Astrocyte of the cerebellum (primary cell): ENCODE data around the gene SEC61A1.
A peak's percentile ranks its signal among the peaks of the same experiment; 100 is the strongest.

Experiments used
- DNase-seq: peaks from one replicate; pipeline ENCODE4 v3.0.0-alpha.2; 2011; ENCODE audit warnings: low read depth
- H3K4me3 ChIP-seq: 2 replicates; pipeline ENCODE4 v1.5.1; 2011; ENCODE audit warnings: mild to moderate bottlenecking, low read depth, low read length, moderate library complexity
- in situ Hi-C: cut with HindIII; loops from 2 replicates; pipeline ENCODE4 v1.10.0; 2017; ENCODE audit warnings: low sequenced_read_pairs
- TF ChIP-seq, protein P1 (sequence below): IDR thresholded peaks from 2 replicates; pipeline ENCODE4 v1.5.1; 2012; ENCODE audit warnings: low read length, low read depth, moderate library complexity, mild to moderate bottlenecking; ENCODE audit errors: missing control alignments

Gene SEC61A1

DNA sequence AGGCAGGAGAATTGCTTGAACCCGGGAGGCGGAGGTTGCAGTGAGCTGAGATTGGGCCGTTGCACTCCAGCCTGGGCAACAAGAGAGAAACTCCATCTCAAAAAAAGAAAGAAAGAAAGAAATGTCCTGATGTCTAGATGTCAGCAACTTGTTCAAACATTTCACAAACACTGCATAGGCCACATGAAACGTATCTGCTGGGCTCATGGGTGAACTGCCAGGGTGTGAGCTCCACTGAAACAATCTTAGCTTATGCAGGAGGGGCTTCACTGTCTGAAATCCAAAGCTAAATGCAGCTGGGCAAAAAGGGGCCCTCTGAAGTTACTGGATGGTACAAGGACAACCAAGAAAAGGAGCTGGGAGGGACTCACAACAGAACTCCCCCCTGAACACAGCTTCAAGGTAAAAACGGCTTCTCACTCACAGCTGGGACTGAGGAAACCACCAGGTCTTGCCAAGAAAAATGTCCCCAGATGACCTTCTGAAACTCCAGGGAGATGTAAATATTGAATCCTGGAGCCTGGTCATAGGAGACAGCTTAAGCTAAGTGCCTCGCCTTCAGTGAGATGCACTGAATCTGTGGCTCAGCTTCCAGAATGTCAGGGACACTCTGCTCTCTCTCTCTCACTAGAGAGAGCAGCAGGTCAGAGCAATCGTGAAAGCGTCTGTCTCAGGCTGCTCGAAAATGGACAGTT is 31.9 kb downstream of the SEC61A1 start:
- TF ChIP-seq, protein P1, sequence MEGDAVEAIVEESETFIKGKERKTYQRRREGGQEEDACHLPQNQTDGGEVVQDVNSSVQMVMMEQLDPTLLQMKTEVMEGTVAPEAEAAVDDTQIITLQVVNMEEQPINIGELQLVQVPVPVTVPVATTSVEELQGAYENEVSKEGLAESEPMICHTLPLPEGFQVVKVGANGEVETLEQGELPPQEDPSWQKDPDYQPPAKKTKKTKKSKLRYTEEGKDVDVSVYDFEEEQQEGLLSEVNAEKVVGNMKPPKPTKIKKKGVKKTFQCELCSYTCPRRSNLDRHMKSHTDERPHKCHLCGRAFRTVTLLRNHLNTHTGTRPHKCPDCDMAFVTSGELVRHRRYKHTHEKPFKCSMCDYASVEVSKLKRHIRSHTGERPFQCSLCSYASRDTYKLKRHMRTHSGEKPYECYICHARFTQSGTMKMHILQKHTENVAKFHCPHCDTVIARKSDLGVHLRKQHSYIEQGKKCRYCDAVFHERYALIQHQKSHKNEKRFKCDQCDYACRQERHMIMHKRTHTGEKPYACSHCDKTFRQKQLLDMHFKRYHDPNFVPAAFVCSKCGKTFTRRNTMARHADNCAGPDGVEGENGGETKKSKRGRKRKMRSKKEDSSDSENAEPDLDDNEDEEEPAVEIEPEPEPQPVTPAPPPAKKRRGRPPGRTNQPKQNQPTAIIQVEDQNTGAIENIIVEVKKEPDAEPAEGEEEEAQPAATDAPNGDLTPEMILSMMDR: no peak
- no peak overlapping the region for H3K4me3 ChIP-seq
- no peak for DNase-seq
- in situ Hi-C loops: no loop called here

DNA sequence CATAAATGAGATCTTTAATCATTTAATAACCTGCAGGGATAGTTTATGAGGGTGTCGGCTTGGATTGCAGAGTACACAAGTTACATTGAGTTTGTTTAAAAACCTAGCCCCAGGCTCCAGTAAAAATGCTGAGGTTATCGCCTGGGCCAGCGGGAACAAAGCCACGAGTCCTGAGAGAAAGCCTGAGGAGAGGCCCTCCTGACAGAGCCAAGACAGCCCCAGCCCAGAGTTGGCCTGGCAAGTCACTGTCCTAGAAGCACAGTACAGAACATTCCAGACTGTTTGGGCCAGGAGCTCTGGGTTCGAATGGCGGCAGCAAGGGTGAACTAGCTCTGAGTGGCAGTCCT is 32.4 kb downstream of the SEC61A1 start:
- no peak overlapping the region for H3K4me3 ChIP-seq
- in situ Hi-C loops: no loop called here
- TF ChIP-seq, protein P1: no peak
- DNase-seq: no peak

DNA sequence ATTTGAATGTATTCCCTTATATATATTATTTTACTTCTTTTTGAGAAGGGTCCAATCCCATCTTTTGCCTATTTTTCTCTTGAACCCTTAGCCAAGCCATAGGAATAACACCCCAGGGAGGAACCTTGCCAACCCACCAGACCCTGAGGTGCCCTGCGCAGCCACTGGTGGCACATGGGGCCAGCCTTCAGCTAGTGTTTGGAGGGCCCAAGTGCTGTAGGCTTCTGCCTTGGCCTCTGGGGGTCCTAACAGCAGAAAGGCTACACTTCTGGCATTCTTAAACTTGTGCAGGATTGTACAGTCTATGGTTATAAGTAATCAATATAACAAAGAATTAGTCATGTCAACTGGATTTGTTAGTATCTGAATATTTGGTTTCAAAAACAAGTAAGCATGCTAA is 36.9 kb downstream of the SEC61A1 start:
- no peak for DNase-seq
- in situ Hi-C loops: no loop called here
- TF ChIP-seq, protein P1: no peak

DNA sequence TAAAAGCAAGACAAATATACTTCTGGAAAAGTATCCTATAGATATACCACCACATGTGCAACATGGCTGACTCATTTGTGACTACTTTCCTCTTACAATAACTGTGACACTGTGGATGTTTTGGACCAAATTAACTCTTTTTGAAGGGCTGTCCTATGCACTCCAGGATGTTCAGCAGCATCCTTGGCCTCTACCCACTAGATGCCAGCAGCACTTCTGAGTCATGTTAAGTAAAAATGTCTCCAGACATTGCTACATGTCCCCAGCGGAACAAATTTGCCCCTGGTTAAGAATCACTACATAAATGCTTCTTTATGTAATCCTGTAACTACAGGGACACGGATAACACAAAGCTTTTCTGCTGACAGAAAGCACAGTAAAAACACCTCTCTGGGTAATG is 39.3 kb downstream of the SEC61A1 start:
- TF ChIP-seq, protein P1: no peak
- in situ Hi-C loops: loop anchor here (10.0 kb wide), 1 partner anchor 53 kb away; no protein-coding TSS in a partner anchor

More for the DNA sequence above, 36.9 kb downstream of the SEC61A1 start:
- no peak overlapping the region for H3K4me3 ChIP-seq

DNA sequence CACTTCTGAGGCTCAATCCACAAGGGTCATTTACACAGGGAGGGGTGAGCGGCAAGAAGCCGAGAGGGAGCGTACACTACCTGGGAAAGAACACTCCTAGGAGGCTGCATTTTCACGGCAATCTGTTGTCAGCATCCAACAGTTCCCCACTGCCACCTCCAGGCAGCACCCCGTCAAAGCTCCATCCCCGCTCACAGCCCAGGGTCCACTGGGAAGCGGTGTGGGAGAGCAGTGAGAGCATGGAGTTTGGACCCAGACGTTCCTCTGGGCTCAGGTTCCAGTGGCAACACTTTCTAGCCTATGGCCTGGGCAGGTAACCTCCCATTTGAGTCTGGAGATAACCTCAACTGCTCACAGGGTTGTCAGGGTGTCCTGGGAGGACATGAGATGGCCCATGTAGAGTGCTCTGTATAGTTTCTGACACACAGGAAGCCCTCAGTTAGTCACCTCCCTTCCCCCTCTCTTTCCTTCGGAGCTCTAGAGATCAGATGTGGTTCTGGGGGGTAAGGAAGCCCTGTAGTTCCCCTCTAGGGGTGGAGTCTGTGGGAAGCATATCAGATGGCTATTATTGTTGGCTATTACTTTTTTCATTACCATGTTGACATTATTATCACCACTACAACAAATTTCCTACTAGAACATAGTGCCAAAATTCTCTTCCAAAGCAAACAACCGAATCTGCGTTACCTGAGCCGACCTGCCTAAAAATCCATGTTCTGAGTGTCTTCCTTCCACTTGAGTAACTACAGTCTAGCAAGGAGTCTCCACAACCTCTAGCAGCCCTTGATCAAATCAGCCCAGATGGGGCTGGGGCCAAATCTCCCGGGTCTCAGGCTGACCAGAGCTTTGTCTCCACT is 42.3 kb downstream of the SEC61A1 start:
- in situ Hi-C loops: loop anchor here (10.0 kb wide), 1 partner anchor 50 kb away; no protein-coding TSS in a partner anchor
- H3K4me3 ChIP-seq: no peak overlapping the region
- DNase-seq: no peak
- TF ChIP-seq, protein P1: no peak

More for the DNA sequence above, 39.3 kb downstream of the SEC61A1 start:
- no peak for DNase-seq
- H3K4me3 ChIP-seq: no peak overlapping the region

DNA sequence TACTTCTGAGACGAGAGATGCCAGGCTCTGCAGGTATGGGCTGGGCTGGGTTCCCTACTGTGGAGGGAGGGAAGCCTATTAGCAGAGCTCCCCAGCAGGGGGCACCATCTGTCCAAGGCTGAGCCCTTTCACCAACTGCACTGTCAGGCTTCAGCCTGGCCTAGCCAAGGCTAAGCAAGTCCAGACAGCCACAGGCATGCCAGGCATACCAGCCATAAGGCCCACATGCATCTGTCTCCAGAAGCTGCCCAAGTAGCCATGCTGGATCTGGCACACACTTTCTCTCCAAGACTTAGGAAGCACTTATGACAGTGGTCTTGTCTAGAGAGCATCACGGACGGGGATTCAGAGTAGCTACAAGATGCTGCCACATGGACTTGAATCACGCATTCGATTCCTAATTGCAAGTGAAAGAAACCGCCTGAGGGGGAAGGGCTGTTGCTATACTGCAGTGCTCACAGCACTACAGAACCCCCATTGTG is 43.0 kb downstream of the SEC61A1 start:
- TF ChIP-seq, protein P1: peak; percentile 79
- in situ Hi-C loops: loop anchor here (10.0 kb wide), 1 partner anchor 50 kb away; no protein-coding TSS in a partner anchor
- H3K4me3 ChIP-seq: no peak overlapping the region
- peak; percentile 58 for DNase-seq
